K562 (cell line): ENCODE data around the gene SGMS1. TPM values are rescaled to one million over a fixed set of nuclear protein-coding genes. Genes with fewer than 3 reads are reported as not detected.

Experiments used
- ATAC-seq: fragments of 200-7000 bp; cut with Tn5 transposase; 3 replicates; pipeline ENCODE4 v1.9.1; 2020; ENCODE audit warnings: moderate library complexity
- BruUV-seq: library from RNA; stranded (reverse); fragments of 400-500 nt; replicated peaks from 2 replicates; lab custom pipeline; 2021; lab: Mats Ljungman, UMichigan
- CTCF ChIA-PET: fragments of 300-600 bp; formaldehyde crosslinking; extraction: SDS; loops from one replicate; lab custom pipeline; 2021; ENCODE audit warnings: low intra/inter-chr PET ratio; lab: Yijun Ruan, JAX
- POLR2A ChIA-PET: fragments of 300-600, 350-650 bp; sonication (Branson Sonifier 250); formaldehyde crosslinking; extraction: SDS; loops from one replicate; lab custom pipeline; 2021; ENCODE audit warnings: antibody characterized with exemption, inconsistent platforms; lab: Yijun Ruan, JAX
- DNase-seq, 4 experiments: peaks; one replicate each; pipeline versions ENCODE4 v3.0.0 to v3.0.0-alpha.2; 2011 to 2018; ENCODE audit warnings: low spot score in 3 of 4, mixed read lengths in 3 of 4; ENCODE audit errors: extremely low read depth in 1 of 4
- FAIRE-seq: peaks from 2 replicates; lab custom pipeline; 2011; peaks lifted over from hg19 to GRCh38; lab: Jason Lieb, UNC
- H2AFZ ChIP-seq: 2 replicates; pipeline ENCODE4 v1.6.0; 2011; ENCODE audit warnings: low read depth, low read length, control low read depth, inconsistent platforms
- H3K27ac ChIP-seq: fragments of 200-600 bp; 3 replicates; pipeline ENCODE4 v1.8.0; 2011; ENCODE audit warnings: low read depth, mild to moderate bottlenecking, control low read depth, inconsistent platforms, low read length, moderate library complexity, mixed read lengths; ENCODE audit errors: extremely low read depth
- H3K27me3 ChIP-seq, 2 experiments: fragments of 300-600 bp in 1 of 2; 2 replicates in 1 of 2; 3 replicates in 1 of 2; pipeline versions ENCODE4 v1.6.0 to v1.8.0; 2011; ENCODE audit warnings: inconsistent platforms in 2 of 2, low read length in 2 of 2, mild to moderate bottlenecking in 1 of 2, mixed read lengths in 1 of 2, moderate library complexity in 1 of 2; ENCODE audit not compliant: control insufficient read depth in 2 of 2, insufficient read depth in 2 of 2
- H3K36me3 ChIP-seq: fragments of 300-600 bp; 3 replicates; pipeline ENCODE4 v1.8.0; 2011; ENCODE audit warnings: mild to moderate bottlenecking, low read length, inconsistent platforms; ENCODE audit not compliant: control insufficient read depth, insufficient read depth
- H3K4me1 ChIP-seq, 2 experiments: fragments of 200-600 bp in 1 of 2; replicated peaks in 1 of 2; 2 replicates in 1 of 2; 3 replicates in 1 of 2; pipeline versions ENCODE4 v1.5.1 to v1.8.0; 2011; ENCODE audit warnings: inconsistent platforms in 2 of 2, low read length in 2 of 2, mild to moderate bottlenecking in 1 of 2, mixed read lengths in 1 of 2, moderate library complexity in 1 of 2; ENCODE audit not compliant: control insufficient read depth in 2 of 2, insufficient read depth in 2 of 2
- H3K4me2 ChIP-seq: 2 replicates; pipeline ENCODE4 v1.6.1; 2011; ENCODE audit warnings: low read length, control low read depth, inconsistent platforms, mixed read lengths; ENCODE audit not compliant: insufficient read depth
- H3K4me3 ChIP-seq: fragments of 200-600 bp; sonication (generic), shearing (Covaris generic); 2 replicates; pipeline ENCODE4 v1.5.1; 2016; ENCODE audit warnings: control low read depth, inconsistent platforms
- H3K79me2 ChIP-seq: fragments of 200-600 bp; 3 replicates; pipeline ENCODE4 v1.8.0; 2011; ENCODE audit warnings: low read length, inconsistent platforms; ENCODE audit not compliant: control insufficient read depth, insufficient read depth
- H3K9ac ChIP-seq, 2 experiments: 2 replicates each; pipeline versions ENCODE4 v1.6.0 to v1.6.1; 2011; ENCODE audit warnings: low read depth in 2 of 2, low read length in 2 of 2, control low read depth in 1 of 2, inconsistent platforms in 1 of 2, mild to moderate bottlenecking in 1 of 2, mixed read lengths in 1 of 2; ENCODE audit not compliant: insufficient read depth in 1 of 2
- H3K9me1 ChIP-seq: one replicate; pipeline ENCODE4 v1.6.0; 2011; ENCODE audit warnings: inconsistent platforms, mild to moderate bottlenecking, low read length, moderate library complexity; ENCODE audit not compliant: control insufficient read depth, insufficient read depth
- H3K9me3 ChIP-seq: replicated peaks from 2 replicates; pipeline ENCODE4 v1.5.1; 2011; ENCODE audit warnings: low read depth, low read length, inconsistent platforms; ENCODE audit not compliant: control insufficient read depth, insufficient read depth
- H4K20me1 ChIP-seq: replicated peaks from 2 replicates; pipeline ENCODE4 v1.6.1; 2011; ENCODE audit warnings: low read length, inconsistent platforms, mixed read lengths; ENCODE audit not compliant: control insufficient read depth, insufficient read depth
- BCOR ChIP-seq: fragments of 450-650 bp; IDR thresholded peaks from 2 replicates; pipeline ENCODE4 v1.6.1; 2016
- BRD4 ChIP-seq: fragments of 200-600 bp; sonication (generic); IDR thresholded peaks from 2 replicates; pipeline ENCODE4 v1.6.1; 2017; ENCODE audit warnings: inconsistent platforms
- CBX1 ChIP-seq: sonication (generic); IDR thresholded peaks from 2 replicates; pipeline ENCODE4 v1.6.1; 2016; ENCODE audit warnings: antibody characterized with exemption, low read depth, mild to moderate bottlenecking
- DIDO1 ChIP-seq: fragments of 450-650 bp; IDR thresholded peaks from 2 replicates; pipeline ENCODE4 v1.6.1; 2016; ENCODE audit warnings: low read depth, missing biosample characterization, missing genetic modification characterization
- ETV6 ChIP-seq, 3 experiments: fragments of 150-350 bp in 1 of 3; sonication (generic) in 1 of 3; formaldehyde crosslinking in 1 of 3; IDR thresholded peaks; 2 replicates each; pipeline versions ENCODE4 v1.6.1 to v1.8.0; 2014 to 2022; ENCODE audit warnings: borderline replicate concordance in 2 of 3, low read depth in 2 of 3, antibody characterized with exemption in 1 of 3, low read length in 1 of 3, mild to moderate bottlenecking in 1 of 3, missing genetic modification reagents in 1 of 3
- GABPB2 ChIP-seq: fragments of 250-450 bp; sonication (Bioruptor Pico); conservative IDR thresholded peaks from 2 replicates; pipeline ENCODE4 v1.5.1; 2021; ENCODE audit warnings: mild to moderate bottlenecking
- HCFC1 ChIP-seq: IDR thresholded peaks from 2 replicates; pipeline ENCODE4 v1.6.1; 2012; ENCODE audit warnings: low read depth, low read length, improper control_type of control experiment
- KDM1A ChIP-seq, 2 experiments: fragments of 450-650 bp; IDR thresholded peaks; 2 replicates each; pipeline ENCODE4 v1.6.1; 2016; ENCODE audit warnings: mild to moderate bottlenecking in 2 of 2
- KLF10 ChIP-seq: fragments of 250-450 bp; sonication (Bioruptor Pico); IDR thresholded peaks from 2 replicates; pipeline ENCODE4 v1.6.1; 2021; ENCODE audit warnings: matching md5 sums
- MTA1 ChIP-seq: fragments of 450-650 bp; IDR thresholded peaks from 2 replicates; pipeline ENCODE4 v1.6.1; 2017; ENCODE audit warnings: borderline replicate concordance
- TSC22D4 ChIP-seq: fragments of 450-650 bp; IDR thresholded peaks from 2 replicates; pipeline ENCODE4 v1.6.1; 2016; ENCODE audit warnings: missing genetic modification characterization, missing biosample characterization, control low read depth
- ZNF146 ChIP-seq: IDR thresholded peaks from one replicate; pipeline ENCODE4 v1.6.1; 2018; ENCODE audit warnings: missing compliant biosample characterization; ENCODE audit not compliant: unreplicated experiment
- ZNF354B ChIP-seq: fragments of 250-450 bp; sonication (Bioruptor Pico); IDR thresholded peaks from 2 replicates; pipeline ENCODE4 v1.4.0; 2020
- ZNF507 ChIP-seq: conservative IDR thresholded peaks from 2 replicates; pipeline ENCODE4 v1.6.1; 2017; ENCODE audit warnings: missing genetic modification characterization, missing compliant biosample characterization
- ZNF561 ChIP-seq: fragments of 450-650 bp; formaldehyde crosslinking; conservative IDR thresholded peaks from 2 replicates; pipeline ENCODE4 v1.4.0; 2020; ENCODE audit warnings: mild to moderate bottlenecking, moderate library complexity
- WGBS: fragments of 100-300 bp; shearing (Covaris generic); methylation state at CpG from one replicate; pipeline ENCODE4 v1.1.6; 2016; ENCODE audit warnings: low coverage, mixed read lengths; ENCODE audit not compliant: insufficient coverage; ENCODE audit errors: missing lambda C conversion rate; 5-methylcytosine and 5-hydroxymethylcytosine counted together
- in situ Hi-C: fragments of 300-500 bp; cut with MboI; formaldehyde crosslinking; loops from 4 replicates; pipeline ENCODE4 v1.15.0; 2018; ENCODE audit warnings: inconsistent platforms, mixed read lengths
- intact Hi-C: fragments of 100-400 bp; cut with micrococcal nuclease; formaldehyde crosslinking; loops from 2 replicates; pipeline ENCODE4 v1.14.2; 2022
- polyA plus RNA-seq, 8 experiments: library from polyadenylated mRNA; depleted of rRNA in 4 of 8; stranded (reverse) in 5 of 8; unstranded in 3 of 8; fragments of >200 nt; fragmentation: Nextera tagmentation in 2 of 8; fragmentation: Illumina TruSeq in 1 of 8; extraction: Ambion mirVana in 2 of 8; extraction: Trizol in 1 of 8; gene quantifications; 2 replicates each; pipeline versions ENCODE4 v1.2.1 to v1.2.3, GENCODE V29; 2011 to 2014; ENCODE audit warnings: inconsistent platforms in 1 of 8, missing spikeins in 1 of 8
- total RNA-seq, 7 experiments: library from RNA; depleted of rRNA in 6 of 7; stranded (reverse); fragments of >200 nt in 6 of 7; fragmentation: Illumina TruSeq in 2 of 7; extraction: Trizol in 2 of 7; gene quantifications; 2 replicates each; pipeline versions ENCODE4 v1.2.1 to v1.2.3, GENCODE V29; 2011 to 2021; ENCODE audit warnings: low replicate concordance in 1 of 7
- TF ChIP-seq, protein P1 (sequence below), 2 experiments: fragments of 450-650 bp in 1 of 2; sonication (generic) in 1 of 2; formaldehyde crosslinking in 1 of 2; IDR thresholded peaks in 1 of 2; conservative IDR thresholded peaks in 1 of 2; 2 replicates each; pipeline versions ENCODE4 v1.6.1 to v1.8.1; 2016 to 2023; ENCODE audit warnings: mild to moderate bottlenecking in 2 of 2, moderate library complexity in 2 of 2, inconsistent platforms in 1 of 2, missing genetic modification reagents in 1 of 2
- TF ChIP-seq, protein P2 (sequence below): fragments of 250-450 bp; sonication (Bioruptor Pico); IDR thresholded peaks from 2 replicates; pipeline ENCODE4 v1.5.0; 2022; ENCODE audit warnings: mild to moderate bottlenecking

Gene SGMS1
- total and polyA plus RNA-seq, 9 of the 15 experiments (the other 6 are each of a cell fraction or from before 2014, with no cell fraction given) = 22.6 to 232 (median 82.2) TPM

DNA sequence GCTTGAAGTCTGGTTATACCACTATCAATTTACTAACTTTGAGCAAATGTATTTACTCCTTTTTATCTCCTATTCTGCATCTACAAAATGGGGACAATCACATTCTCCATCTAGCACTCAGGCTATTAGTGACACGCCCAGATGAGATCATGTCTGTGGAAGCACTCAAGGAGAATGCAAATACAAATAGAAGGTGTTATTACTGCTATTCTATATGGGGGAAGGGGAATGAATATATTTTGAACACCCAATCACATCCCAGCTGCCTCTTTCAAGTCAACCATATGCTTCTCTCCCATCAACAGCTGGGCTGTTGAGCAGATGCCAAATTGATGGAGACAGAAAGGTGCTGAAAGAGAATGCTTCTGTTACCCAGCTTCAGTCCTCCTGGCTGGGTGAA lies 23.5 kb downstream of the SGMS1 start (continued):
- TF ChIP-seq TSC22D4 (tag) = no peak
- no peak for TF ChIP-seq KLF10 (CRISPR knock-in tag)
- TF ChIP-seq, protein P1, sequence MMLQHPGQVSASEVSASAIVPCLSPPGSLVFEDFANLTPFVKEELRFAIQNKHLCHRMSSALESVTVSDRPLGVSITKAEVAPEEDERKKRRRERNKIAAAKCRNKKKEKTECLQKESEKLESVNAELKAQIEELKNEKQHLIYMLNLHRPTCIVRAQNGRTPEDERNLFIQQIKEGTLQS (IDR thresholded peaks at IDR 0.05) = peak; percentile 60
- TF ChIP-seq, protein P1 (CRISPR knock-in tag; conservative IDR thresholded peaks at IDR 0.05) = no peak
- TF ChIP-seq KDM1A (IDR thresholded peaks at IDR 0.05) = no peak
- TF ChIP-seq, protein P2, sequence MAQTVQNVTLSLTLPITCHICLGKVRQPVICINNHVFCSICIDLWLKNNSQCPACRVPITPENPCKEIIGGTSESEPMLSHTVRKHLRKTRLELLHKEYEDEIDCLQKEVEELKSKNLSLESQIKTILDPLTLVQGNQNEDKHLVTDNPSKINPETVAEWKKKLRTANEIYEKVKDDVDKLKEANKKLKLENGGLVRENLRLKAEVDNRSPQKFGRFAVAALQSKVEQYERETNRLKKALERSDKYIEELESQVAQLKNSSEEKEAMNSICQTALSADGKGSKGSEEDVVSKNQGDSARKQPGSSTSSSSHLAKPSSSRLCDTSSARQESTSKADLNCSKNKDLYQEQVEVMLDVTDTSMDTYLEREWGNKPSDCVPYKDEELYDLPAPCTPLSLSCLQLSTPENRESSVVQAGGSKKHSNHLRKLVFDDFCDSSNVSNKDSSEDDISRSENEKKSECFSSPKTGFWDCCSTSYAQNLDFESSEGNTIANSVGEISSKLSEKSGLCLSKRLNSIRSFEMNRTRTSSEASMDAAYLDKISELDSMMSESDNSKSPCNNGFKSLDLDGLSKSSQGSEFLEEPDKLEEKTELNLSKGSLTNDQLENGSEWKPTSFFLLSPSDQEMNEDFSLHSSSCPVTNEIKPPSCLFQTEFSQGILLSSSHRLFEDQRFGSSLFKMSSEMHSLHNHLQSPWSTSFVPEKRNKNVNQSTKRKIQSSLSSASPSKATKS (CRISPR knock-in tag) = no peak
- TF ChIP-seq ZNF507 (tag) = no peak
- TF ChIP-seq GABPB2 (CRISPR knock-in tag) = no peak
- TF ChIP-seq, all 486 proteins: peak for 3

DNA sequence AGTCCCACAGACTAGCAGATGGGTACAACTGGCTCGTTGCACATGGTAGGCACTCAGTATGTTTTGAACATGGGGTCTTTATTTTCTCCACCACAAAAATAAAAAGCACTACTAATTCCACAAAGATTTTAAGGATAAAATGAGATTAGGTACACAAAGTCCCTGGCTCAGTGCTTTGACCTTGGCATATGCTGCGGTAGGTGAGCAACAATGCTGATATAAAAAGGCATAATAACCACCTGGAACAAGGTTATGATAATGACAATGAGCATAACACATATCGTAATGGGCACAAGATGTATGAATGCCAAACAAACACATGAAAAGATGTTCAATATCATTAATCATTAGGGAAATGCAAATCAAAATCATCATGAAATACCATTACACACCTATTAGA lies 26.9 kb downstream of the SGMS1 start:
- FAIRE-seq = no peak
- H4K20me1 ChIP-seq = peaks cover 8% of the 10 kb centered on the region; the same call in 1 of the 2 replicates
- no peak overlapping the region for H3K27ac ChIP-seq
- peaks cover 6 to 61% of the 10 kb centered on the region in 2 experiments; a peak in 3 of 5 replicates for H3K4me1 ChIP-seq
- peaks cover 2% of the 10 kb centered on the region; the same call in 1 of the 3 replicates for H3K36me3 ChIP-seq
- peaks cover 97% of the 10 kb centered on the region for H3K79me2 ChIP-seq
- BruUV-seq = no TSS peak
- WGBS = 93% methylated on average over 3 of the region's 3 CpGs
- no peak overlapping the region for H3K4me3 ChIP-seq
- H3K9ac ChIP-seq = no peak overlapping the region
- no peaks in the 10 kb centered on the region for H3K9me3 ChIP-seq
- no peak for ATAC-seq
- H2AFZ ChIP-seq = no peak overlapping the region
- in situ Hi-C loops = no loop called here
- POLR2A ChIA-PET = interaction anchor here (0.5 to 1.7 kb wide), 3 partner anchors 8 to 195 kb away, joined by 3 to 7 read pairs (median 3); no protein-coding TSS in a partner anchor
- DNase-seq = no peak
- CTCF ChIA-PET = no interaction called here
- no peaks in the 10 kb centered on the region for H3K9me1 ChIP-seq
- intact Hi-C loops = no loop called here
- H3K4me2 ChIP-seq = no peak overlapping the region
- no peaks in the 10 kb centered on the region for H3K27me3 ChIP-seq
- TF ChIP-seq ZNF561 (CRISPR knock-in tag) = no peak
- no peak for TF ChIP-seq DIDO1 (tag)
- no peak for TF ChIP-seq BRD4
- no peak for TF ChIP-seq MTA1
- TF ChIP-seq ZNF354B (CRISPR knock-in tag) = no peak
- no peak for TF ChIP-seq BCOR
- TF ChIP-seq HCFC1 = no peak
- TF ChIP-seq ZNF146 = no peak
- no peak for TF ChIP-seq ETV6 (IDR thresholded peaks at IDR 0.05; ENCODE audit: borderline replicate concordance in 1 of 2, low read depth in 2 of 2, low read length in 1 of 2)
- TF ChIP-seq ETV6 (CRISPR knock-in tag; IDR thresholded peaks at IDR 0.05; ENCODE audit: borderline replicate concordance) = no peak
- TF ChIP-seq CBX1 = no peak
